B cell (primary cell): ENCODE data around the gene PALLD. TPM values are rescaled to one million over a fixed set of nuclear protein-coding genes. Genes with fewer than 3 reads are reported as not detected.

Source experiments
- ATAC-seq: fragments of 200-7000 bp; cut with Tn5 transposase; one replicate; pipeline ENCODE4 v1.10.0; 2021; ENCODE audit warnings: low read depth, mild to moderate bottlenecking, moderate number of reproducible peaks, moderate library complexity
- CTCF ChIA-PET: fragments of 350-600 bp; sonication (Branson Sonifier 250); formaldehyde crosslinking; loops from one replicate; lab custom pipeline; 2021; ENCODE audit warnings: antibody characterized with exemption, inconsistent platforms; lab: Charles Lee
- POLR2A ChIA-PET: fragments of 350-600 bp; sonication (Branson Sonifier 250); formaldehyde crosslinking; loops from one replicate; lab custom pipeline; 2021; ENCODE audit warnings: antibody characterized with exemption; lab: Charles Lee
- DNase-seq: peaks from one replicate; pipeline ENCODE4 v3.0.0; 2013
- H2AFZ ChIP-seq: 2 replicates; pipeline ENCODE4 v1.6.1; 2012; ENCODE audit warnings: mild to moderate bottlenecking, low read depth, low read length; ENCODE audit not compliant: insufficient read depth, poor library complexity, severe bottlenecking
- H3K27ac ChIP-seq, 2 donors: 1 replicate in 1 of 2; 2 replicates in 1 of 2; pipeline ENCODE4 v1.5.1; 2012 to 2013; ENCODE audit warnings: low read length in 2 of 2, mild to moderate bottlenecking in 2 of 2, moderate library complexity in 1 of 2
- H3K27me3 ChIP-seq, 4 experiments: fragments of 200-600 bp in 1 of 4; sonication (generic) in 1 of 4; replicated peaks in 1 of 4; 1 replicate in 2 of 4; 2 replicates in 2 of 4; pipeline versions ENCODE4 v1.6.1 to v1.7.0; 2013 to 2016; ENCODE audit warnings: low read length in 3 of 4, mild to moderate bottlenecking in 2 of 4, mixed read lengths in 1 of 4, moderate library complexity in 1 of 4; ENCODE audit not compliant: insufficient read depth in 4 of 4, control insufficient read depth in 3 of 4; ENCODE audit errors: control extremely low read depth in 1 of 4
- H3K36me3 ChIP-seq, 2 experiments: replicated peaks in 1 of 2; 1 replicate in 1 of 2; 2 replicates in 1 of 2; pipeline versions ENCODE4 v1.6.1 to v1.7.1; 2013; ENCODE audit warnings: low read length in 1 of 2; ENCODE audit not compliant: insufficient read depth in 2 of 2, control insufficient read depth in 1 of 2; ENCODE audit errors: control extremely low read depth in 1 of 2, extremely low read depth in 1 of 2
- H3K4me1 ChIP-seq, 2 donors: fragments of 200-600 bp in 1 of 2; sonication (generic) in 1 of 2; 1 replicate in 1 of 2; 2 replicates in 1 of 2; pipeline versions ENCODE4 v1.5.1 to v1.6.1; 2013 to 2017; ENCODE audit warnings: low read length in 2 of 2; ENCODE audit not compliant: control insufficient read depth in 2 of 2, insufficient read depth in 2 of 2
- H3K4me2 ChIP-seq: replicated peaks from 2 replicates; pipeline ENCODE3; 2012; ENCODE audit warnings: mild to moderate bottlenecking, low read depth, low read length; ENCODE audit not compliant: poor library complexity, severe bottlenecking
- H3K4me3 ChIP-seq, 5 experiments: fragments of 200-600 bp in 1 of 5; sonication (generic) in 1 of 5; 1 replicate in 3 of 5; 2 replicates in 2 of 5; pipeline versions ENCODE4 v1.5.1 to v1.7.0; 2011 to 2016; ENCODE audit warnings: low read length in 4 of 5, mild to moderate bottlenecking in 4 of 5, low read depth in 2 of 5, control low read depth in 1 of 5, moderate library complexity in 1 of 5; ENCODE audit not compliant: insufficient read depth in 1 of 5; ENCODE audit errors: control extremely low read depth in 1 of 5, extremely low read depth in 1 of 5
- H3K79me2 ChIP-seq: fragments of 200-600 bp; sonication (generic); one replicate; pipeline ENCODE4 v1.6.0; 2016; ENCODE audit warnings: low read length; ENCODE audit not compliant: control insufficient read depth, insufficient read depth
- H3K9ac ChIP-seq: fragments of 200-600 bp; sonication (generic); 2 replicates; pipeline ENCODE4 v1.6.1; 2017; ENCODE audit warnings: mild to moderate bottlenecking, low read length, moderate library complexity
- H3K9me3 ChIP-seq, 3 donors: one replicate each; pipeline versions ENCODE4 v1.6.1 to v1.7.1; 2013; ENCODE audit warnings: low read length in 2 of 3; ENCODE audit not compliant: control insufficient read depth in 2 of 3, insufficient read depth in 1 of 3; ENCODE audit errors: control extremely low read depth in 1 of 3
- H4K20me1 ChIP-seq: 2 replicates; pipeline ENCODE4 v1.6.0; 2012; ENCODE audit warnings: mild to moderate bottlenecking, low read length; ENCODE audit not compliant: insufficient read depth, control insufficient read depth, poor library complexity, severe bottlenecking
- H3K27ac Mint-ChIP-seq: one replicate; pipeline ENCODE4 v1.8.0; 2021; ENCODE audit warnings: mixed read lengths
- H3K27me3 Mint-ChIP-seq: one replicate; pipeline ENCODE4 v1.8.0; 2021; ENCODE audit warnings: mixed read lengths
- H3K4me1 Mint-ChIP-seq: one replicate; pipeline ENCODE4 v1.8.0; 2021; ENCODE audit warnings: mixed read lengths
- H3K4me3 Mint-ChIP-seq: one replicate; pipeline ENCODE4 v1.8.0; 2021; ENCODE audit warnings: mixed read lengths
- H3K9me3 Mint-ChIP-seq: one replicate; pipeline ENCODE4 v1.8.0; 2022; ENCODE audit warnings: mixed read lengths; ENCODE audit not compliant: insufficient read depth
- EZH2 ChIP-seq: IDR thresholded peaks from 2 replicates; pipeline ENCODE4 v1.6.1; 2012; ENCODE audit warnings: borderline replicate concordance, low read depth, mild to moderate bottlenecking, moderate library complexity, low read length; ENCODE audit not compliant: insufficient read depth, poor library complexity, severe bottlenecking
- whole genome bisulfite sequencing: methylation state at CpG from one replicate; pipeline ENCODE4 v1.1.5; 2013; ENCODE audit warnings: missing lambda C conversion rate; ENCODE audit not compliant: insufficient coverage; 5-methylcytosine and 5-hydroxymethylcytosine counted together
- intact Hi-C: fragments of 100-400 bp; cut with micrococcal nuclease; formaldehyde crosslinking; loops from one replicate; pipeline ENCODE4 v1.10.0; 2022
- polyA plus RNA-seq: library from polyadenylated mRNA; depleted of rRNA; stranded (reverse); fragments of >200 nt; gene quantifications from 2 replicates; pipeline ENCODE4 v1.2.3, GENCODE V29; 2012
- total RNA-seq, 2 donors: library from RNA; stranded (reverse); fragments of 120-200 nt in 1 of 2; gene quantifications; 1 replicate in 1 of 2; 2 replicates in 1 of 2; pipeline versions ENCODE4 v1.2.3 to v1.2.4, GENCODE V29; 2013 to 2022
- TF ChIP-seq, protein P1 (sequence below): fragments of 200-600 bp; IDR thresholded peaks from one replicate; pipeline ENCODE4 v1.8.0; 2022; ENCODE audit warnings: antibody characterized with exemption, mild to moderate bottlenecking

PALLD gene
- total and polyA plus RNA-seq, 2 donors (not counting 1 experiment from before 2014, with no cell fraction given), result 0.63 to 0.71 TPM

DNA sequence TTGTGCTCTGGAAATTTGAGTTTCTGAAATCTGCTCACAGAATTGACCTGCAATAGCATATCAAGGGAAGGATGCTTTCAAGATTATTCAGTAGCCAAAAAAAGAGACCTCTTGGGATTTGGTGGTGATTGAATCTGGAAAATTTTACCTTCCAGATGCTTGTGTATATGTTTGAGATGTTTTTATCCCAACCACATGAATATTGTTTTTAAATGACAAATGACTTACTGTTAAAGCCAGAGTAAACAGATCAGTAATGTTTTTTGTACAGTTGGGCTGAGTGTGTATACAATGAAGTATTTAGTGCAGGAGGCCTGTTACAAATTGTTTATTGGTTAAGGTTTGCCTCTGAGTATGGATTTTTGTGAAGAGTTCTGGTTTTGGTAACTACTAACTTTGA lies 386.7 kb downstream of the PALLD start:
- POLR2A ChIA-PET, result no interaction called here
- CTCF ChIA-PET, result interaction anchor here (0.7 kb wide), 1 partner anchor 25 kb away, joined by 4 read pairs; no protein-coding TSS in a partner anchor
- ATAC-seq (no peak), DNase-seq (no peak)
- Histone ChIP-seq H3K4me3 (no peak overlapping the region), H3K9me3 (no peaks in the 10 kb centered on the region), H3K4me2 (no peak overlapping the region), H3K27me3 (peaks cover 0 to 3% (median 1%) of the 10 kb centered on the region in 4 experiments), H2AFZ (no peak overlapping the region), H3K9ac (no peak overlapping the region), H3K4me1 (peaks cover 17 to 23% of the 10 kb centered on the region in 2 donors), H3K36me3 (no peaks in the 10 kb centered on the region), H4K20me1 (no peaks in the 10 kb centered on the region), H3K27ac (no peak overlapping the region), H3K79me2 (no peaks in the 10 kb centered on the region)
- H3K4me3 Mint-ChIP-seq, result no peak overlapping the region
- no peaks in the 10 kb centered on the region for H3K9me3 Mint-ChIP-seq
- intact Hi-C loops, result no loop called here
- no peak overlapping the region for H3K27ac Mint-ChIP-seq
- H3K27me3 Mint-ChIP-seq, result peaks cover 3% of the 10 kb centered on the region
- peaks cover 24% of the 10 kb centered on the region for H3K4me1 Mint-ChIP-seq
- TF ChIP-seq, protein P1, sequence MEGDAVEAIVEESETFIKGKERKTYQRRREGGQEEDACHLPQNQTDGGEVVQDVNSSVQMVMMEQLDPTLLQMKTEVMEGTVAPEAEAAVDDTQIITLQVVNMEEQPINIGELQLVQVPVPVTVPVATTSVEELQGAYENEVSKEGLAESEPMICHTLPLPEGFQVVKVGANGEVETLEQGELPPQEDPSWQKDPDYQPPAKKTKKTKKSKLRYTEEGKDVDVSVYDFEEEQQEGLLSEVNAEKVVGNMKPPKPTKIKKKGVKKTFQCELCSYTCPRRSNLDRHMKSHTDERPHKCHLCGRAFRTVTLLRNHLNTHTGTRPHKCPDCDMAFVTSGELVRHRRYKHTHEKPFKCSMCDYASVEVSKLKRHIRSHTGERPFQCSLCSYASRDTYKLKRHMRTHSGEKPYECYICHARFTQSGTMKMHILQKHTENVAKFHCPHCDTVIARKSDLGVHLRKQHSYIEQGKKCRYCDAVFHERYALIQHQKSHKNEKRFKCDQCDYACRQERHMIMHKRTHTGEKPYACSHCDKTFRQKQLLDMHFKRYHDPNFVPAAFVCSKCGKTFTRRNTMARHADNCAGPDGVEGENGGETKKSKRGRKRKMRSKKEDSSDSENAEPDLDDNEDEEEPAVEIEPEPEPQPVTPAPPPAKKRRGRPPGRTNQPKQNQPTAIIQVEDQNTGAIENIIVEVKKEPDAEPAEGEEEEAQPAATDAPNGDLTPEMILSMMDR, result no peak
- no peak for TF ChIP-seq EZH2

GRCh38 chr4:168884251-168885124 lies 387.6 kb downstream of the PALLD start:
- Histone ChIP-seq H3K9me3 (no peaks in the 10 kb centered on the region), H2AFZ (no peak overlapping the region), H4K20me1 (no peaks in the 10 kb centered on the region), H3K36me3 (no peaks in the 10 kb centered on the region), H3K27me3 (no peaks in the 10 kb centered on the region), H3K4me3 (no peak overlapping the region), H3K9ac (no peak overlapping the region), H3K4me1 (peaks cover 12 to 13% of the 10 kb centered on the region in 2 donors), H3K27ac (no peak overlapping the region), H3K79me2 (no peaks in the 10 kb centered on the region), H3K4me2 (no peak overlapping the region)
- TF ChIP-seq, protein P1, result no peak
- no peak for TF ChIP-seq EZH2
- CTCF ChIA-PET, result no interaction called here
- H3K9me3 Mint-ChIP-seq, result no peaks in the 10 kb centered on the region
- DNase-seq (no peak), ATAC-seq (no peak)
- no peak overlapping the region for H3K27ac Mint-ChIP-seq
- H3K4me3 Mint-ChIP-seq, result no peak overlapping the region
- no peaks in the 10 kb centered on the region for H3K27me3 Mint-ChIP-seq
- 96% methylated on average over 5 of the region's 8 CpGs for WGBS
- H3K4me1 Mint-ChIP-seq, result peaks cover 16% of the 10 kb centered on the region
- POLR2A ChIA-PET, result no interaction called here
- intact Hi-C loops, result no loop called here
